IMR-90 (cell line): Measurements from ENCODE around the gene ARHGEF10L. TPM values are rescaled to one million over a fixed set of nuclear protein-coding genes. Genes with fewer than 3 reads are reported as not detected.

Experiments
- ATAC-seq: fragments of 200-7000 bp; cut with Tn5 transposase; 2 replicates; pipeline ENCODE4 v1.9.1; 2020; ENCODE audit warnings: low read depth, mild to moderate bottlenecking, moderate library complexity
- BruUV-seq: library from RNA; stranded (reverse); fragments of 400-500 nt; replicated peaks from 2 replicates; lab custom pipeline; 2021; lab: Mats Ljungman, UMichigan
- CTCF ChIA-PET: fragments of 300-600 bp; formaldehyde crosslinking; extraction: SDS; loops from one replicate; lab custom pipeline; 2021; ENCODE audit warnings: antibody characterized with exemption; lab: Yijun Ruan, JAX
- POLR2A ChIA-PET: fragments of 300-600 bp; sonication (Branson Sonifier 250); formaldehyde crosslinking; loops from one replicate; lab custom pipeline; 2022; ENCODE audit warnings: antibody characterized with exemption; ENCODE audit not compliant: unreplicated experiment; lab: Charles Lee
- DNase-seq: peaks from one replicate; pipeline ENCODE4 v3.0.0; 2013
- H2AFZ ChIP-seq: replicated peaks from 2 replicates; pipeline ENCODE3; 2013; ENCODE audit warnings: low read length, mild to moderate bottlenecking; ENCODE audit not compliant: poor library complexity
- H2AK5ac ChIP-seq: 2 replicates; pipeline ENCODE4 v1.6.1; 2013; ENCODE audit warnings: low read depth, low read length, inconsistent platforms
- H2AK9ac ChIP-seq: replicated peaks from 2 replicates; pipeline ENCODE3; 2013; ENCODE audit warnings: mild to moderate bottlenecking, low read depth, low read length, moderate library complexity; ENCODE audit not compliant: poor library complexity
- H2BK120ac ChIP-seq: 2 replicates; pipeline ENCODE4 v1.6.1; 2013; ENCODE audit warnings: low read depth, low read length, inconsistent platforms
- H2BK15ac ChIP-seq: 3 replicates; pipeline ENCODE4 v1.6.1; 2013; ENCODE audit warnings: low read depth, low read length, inconsistent platforms
- H2BK20ac ChIP-seq: 2 replicates; pipeline ENCODE4 v1.6.1; 2013; ENCODE audit warnings: low read depth, mild to moderate bottlenecking, inconsistent platforms, low read length, moderate library complexity
- H2BK5ac ChIP-seq: 2 replicates; pipeline ENCODE4 v1.6.1; 2013; ENCODE audit warnings: mild to moderate bottlenecking, low read depth, low read length, inconsistent platforms; ENCODE audit not compliant: poor library complexity, severe bottlenecking
- H3K14ac ChIP-seq: replicated peaks from 2 replicates; pipeline ENCODE4 v1.6.1; 2013; ENCODE audit warnings: low read depth, low read length, inconsistent platforms
- H3K18ac ChIP-seq: 2 replicates; pipeline ENCODE4 v1.6.1; 2013; ENCODE audit warnings: low read depth, low read length, control low read depth
- H3K23ac ChIP-seq: 2 replicates; pipeline ENCODE4 v1.6.1; 2013; ENCODE audit warnings: low read depth, low read length, inconsistent platforms
- H3K27ac ChIP-seq: 2 replicates; pipeline ENCODE4 v1.5.1; 2013; ENCODE audit warnings: mild to moderate bottlenecking, control low read depth, low read length; ENCODE audit not compliant: insufficient read depth
- H3K27me3 ChIP-seq: 2 replicates; pipeline ENCODE4 v1.6.1; 2013; ENCODE audit warnings: low read length; ENCODE audit not compliant: control insufficient read depth, insufficient read depth
- H3K36me3 ChIP-seq: 2 replicates; pipeline ENCODE4 v1.6.1; 2013; ENCODE audit warnings: low read length, mixed read lengths; ENCODE audit not compliant: control insufficient read depth, insufficient read depth
- H3K4ac ChIP-seq: 2 replicates; pipeline ENCODE4 v1.6.1; 2013; ENCODE audit warnings: low read depth, low read length, inconsistent platforms
- H3K4me1 ChIP-seq: 2 replicates; pipeline ENCODE4 v1.6.1; 2013; ENCODE audit warnings: low read length, mixed read lengths; ENCODE audit not compliant: control insufficient read depth, insufficient read depth
- H3K4me2 ChIP-seq: 2 replicates; pipeline ENCODE4 v1.6.1; 2013; ENCODE audit warnings: low read depth, mild to moderate bottlenecking, control low read depth, low read length, moderate library complexity
- H3K4me3 ChIP-seq: 2 replicates; pipeline ENCODE4 v1.5.1; 2013; ENCODE audit warnings: low read depth, mild to moderate bottlenecking, control low read depth, low read length, moderate library complexity; ENCODE audit not compliant: insufficient read depth
- H3K56ac ChIP-seq: 2 replicates; pipeline ENCODE4 v1.6.1; 2013; ENCODE audit warnings: low read length, inconsistent platforms; ENCODE audit not compliant: insufficient read depth; ENCODE audit errors: extremely low read depth
- H3K79me1 ChIP-seq, 2 experiments: 2 replicates each; pipeline ENCODE4 v1.6.1; 2013; ENCODE audit warnings: low read length in 2 of 2, inconsistent platforms in 1 of 2, low read depth in 1 of 2
- H3K9ac ChIP-seq: 2 replicates; pipeline ENCODE4 v1.6.1; 2013; ENCODE audit warnings: low read depth, low read length, control low read depth
- H3K9me1 ChIP-seq: 2 replicates; pipeline ENCODE4 v1.6.1; 2013; ENCODE audit warnings: low read length, inconsistent platforms; ENCODE audit not compliant: insufficient read depth
- H3K9me3 ChIP-seq: 2 replicates; pipeline ENCODE4 v1.6.1; 2013; ENCODE audit warnings: low read length; ENCODE audit not compliant: control insufficient read depth, insufficient read depth
- H4K20me1 ChIP-seq: 2 replicates; pipeline ENCODE4 v1.6.1; 2013; ENCODE audit warnings: low read length, inconsistent platforms; ENCODE audit not compliant: insufficient read depth
- H4K5ac ChIP-seq: 2 replicates; pipeline ENCODE4 v1.6.1; 2013; ENCODE audit warnings: mild to moderate bottlenecking, low read depth, low read length, control low read depth
- H4K8ac ChIP-seq, 2 experiments: 2 replicates each; pipeline ENCODE4 v1.6.1; 2013; ENCODE audit warnings: low read depth in 2 of 2, low read length in 2 of 2, control low read depth in 1 of 2, inconsistent platforms in 1 of 2
- H4K91ac ChIP-seq: 2 replicates; pipeline ENCODE4 v1.6.1; 2013; ENCODE audit warnings: low read depth, low read length, inconsistent platforms; ENCODE audit not compliant: insufficient read depth
- CTCF ChIP-seq: conservative IDR thresholded peaks from 2 replicates; pipeline ENCODE4 v1.5.1; 2012; ENCODE audit warnings: mild to moderate bottlenecking, low read depth, low read length, improper control_type of control experiment
- ELK1 ChIP-seq: fragments of 150-350 bp; IDR thresholded peaks from 2 replicates; pipeline ENCODE4 v1.6.1; 2016; ENCODE audit warnings: low read depth, mild to moderate bottlenecking, low read length, moderate library complexity, borderline replicate concordance
- MAZ ChIP-seq: IDR thresholded peaks from 2 replicates; pipeline ENCODE4 v1.6.1; 2012; ENCODE audit warnings: low read depth, mild to moderate bottlenecking, low read length, improper control_type of control experiment, moderate library complexity, borderline replicate concordance
- WGBS, 2 experiments: methylation state at CpG; one replicate each; pipeline versions ENCODE4 v1.1.5 to v1.1.7; 2013; ENCODE audit warnings: missing lambda C conversion rate in 2 of 2; ENCODE audit not compliant: insufficient read length in 1 of 2; ENCODE audit errors: extremely low coverage in 2 of 2; 5-methylcytosine and 5-hydroxymethylcytosine counted together
- dilution Hi-C: fragments of 300-500 bp; cut with HindIII; formaldehyde crosslinking; loops from one replicate; pipeline ENCODE4 v1.14.3; 2018; ENCODE audit warnings: low sequenced_read_pairs; ENCODE audit not compliant: unreplicated experiment
- in situ Hi-C: fragments of 300-500 bp; cut with MboI; formaldehyde crosslinking; loops from 3 replicates; pipeline ENCODE4 v1.14.3; 2019; ENCODE audit warnings: low sequenced_read_pairs, inconsistent platforms, mixed read lengths
- intact Hi-C: fragments of 100-400 bp; cut with micrococcal nuclease; formaldehyde crosslinking; loops from 2 replicates; pipeline ENCODE4 v1.10.0; 2022
- polyA plus RNA-seq, 3 experiments: library from polyadenylated mRNA; depleted of rRNA; stranded (reverse); fragments of >200 nt; gene quantifications; 2 replicates each; pipeline ENCODE4 v1.2.3, GENCODE V29; 2012; ENCODE audit warnings: low replicate concordance in 1 of 3
- total RNA-seq: library from RNA; depleted of rRNA; stranded (reverse); fragments of >200 nt; gene quantifications from 2 replicates; pipeline ENCODE4 v1.2.3, GENCODE V29; 2012

Gene ARHGEF10L
- total and polyA plus RNA-seq, 2 of the 4 experiments (the other 2 are of a cell fraction) = 4.8 to 12.4 TPM

GRCh38 chr1:17562375-17562774 is 22.9 kb downstream of the ARHGEF10L start:
- no peaks in the 10 kb centered on the region for H3K9me3 ChIP-seq
- no peak overlapping the region for H4K5ac ChIP-seq
- DNase-seq (no peak), ATAC-seq (no peak)
- H3K4ac ChIP-seq = no peak overlapping the region; the same call in 1 of the 2 replicates
- H3K9me1 ChIP-seq = peaks cover 20% of the 10 kb centered on the region
- H3K18ac ChIP-seq = no peak overlapping the region
- H3K4me3 ChIP-seq = no peak overlapping the region
- no peak overlapping the region for H2AK9ac ChIP-seq
- H3K27me3 ChIP-seq = no peaks in the 10 kb centered on the region
- H3K36me3 ChIP-seq = no peaks in the 10 kb centered on the region
- dilution Hi-C loops = no loop called here
- H3K14ac ChIP-seq = no peak overlapping the region
- H3K4me1 ChIP-seq = peaks cover 15% of the 10 kb centered on the region
- 100% methylated on average over 3 of the region's 5 CpGs; no CpG with 5 or more reads in 1 of the 2 experiments for WGBS, 2 experiments
- H3K4me2 ChIP-seq = no peak overlapping the region
- H3K23ac ChIP-seq = no peak overlapping the region
- no peak overlapping the region for H3K27ac ChIP-seq
- in situ Hi-C loops = no loop called here
- H2BK120ac ChIP-seq = no peak overlapping the region
- H4K20me1 ChIP-seq = peaks cover 9% of the 10 kb centered on the region; the same call in 1 of the 2 replicates
- no TSS peak for BruUV-seq
- H2AFZ ChIP-seq = no peak overlapping the region
- no peak overlapping the region for H3K56ac ChIP-seq
- H3K79me1 ChIP-seq = peaks cover 47 to 77% of the 10 kb centered on the region in 2 experiments
- POLR2A ChIA-PET = no interaction called here
- H3K9ac ChIP-seq = no peak overlapping the region
- CTCF ChIA-PET = interaction anchor here (0.6 kb wide), 1 partner anchor 99 kb away, joined by 3 read pairs; no protein-coding TSS in a partner anchor
- intact Hi-C loops = no loop called here
- H4K91ac ChIP-seq = no peak overlapping the region
- H2BK15ac ChIP-seq = no peak overlapping the region
- H4K8ac ChIP-seq = no peak overlapping the region
- H2AK5ac ChIP-seq = no peak overlapping the region
- no peak overlapping the region for H2BK20ac ChIP-seq
- no peak overlapping the region for H2BK5ac ChIP-seq
- no peak for TF ChIP-seq ELK1
- TF ChIP-seq CTCF = no peak
- no peak for TF ChIP-seq MAZ
